ENCODE results near the gene PHACTR1.

The PHACTR1 gene

DNA sequence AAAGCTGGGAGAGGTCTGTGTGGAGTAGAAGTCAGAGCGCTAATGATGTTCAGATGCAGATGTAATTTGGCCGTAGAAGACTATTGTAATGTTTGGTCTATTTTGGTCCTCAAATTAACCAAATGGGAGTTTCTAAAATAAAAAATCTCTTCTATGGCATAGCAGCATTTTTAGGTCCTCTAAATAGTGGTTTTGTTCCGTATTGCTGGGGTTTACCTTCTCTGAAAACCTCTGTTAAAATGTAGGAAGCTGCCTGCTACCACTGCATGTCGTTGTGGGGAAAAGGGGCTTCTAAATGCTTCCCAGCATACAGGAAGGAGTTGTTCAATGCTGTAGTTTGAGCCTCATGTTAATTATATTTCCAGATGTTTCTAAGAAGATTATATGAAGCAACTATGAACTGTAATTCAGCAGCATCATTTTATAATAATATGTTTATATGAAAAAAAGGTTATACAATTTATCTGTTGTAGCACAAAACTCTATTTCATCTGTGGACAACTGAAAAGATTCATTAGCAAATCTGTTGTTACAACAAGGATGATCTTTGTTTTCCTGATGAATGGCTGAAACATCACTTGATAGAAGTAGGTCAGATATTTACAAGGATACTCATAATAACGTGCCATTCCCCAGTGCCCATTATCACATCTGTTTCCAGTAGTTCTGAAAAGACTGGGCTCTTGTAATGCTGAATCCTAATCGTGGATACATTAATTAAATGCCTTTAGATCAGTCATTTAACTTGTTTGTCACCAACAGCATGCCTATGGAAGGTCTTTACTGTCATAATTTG is 355.2 kb downstream of the PHACTR1 start:
- no peak for DNase-seq (ENCODE audit: low read depth in 3 of 3)

DNA sequence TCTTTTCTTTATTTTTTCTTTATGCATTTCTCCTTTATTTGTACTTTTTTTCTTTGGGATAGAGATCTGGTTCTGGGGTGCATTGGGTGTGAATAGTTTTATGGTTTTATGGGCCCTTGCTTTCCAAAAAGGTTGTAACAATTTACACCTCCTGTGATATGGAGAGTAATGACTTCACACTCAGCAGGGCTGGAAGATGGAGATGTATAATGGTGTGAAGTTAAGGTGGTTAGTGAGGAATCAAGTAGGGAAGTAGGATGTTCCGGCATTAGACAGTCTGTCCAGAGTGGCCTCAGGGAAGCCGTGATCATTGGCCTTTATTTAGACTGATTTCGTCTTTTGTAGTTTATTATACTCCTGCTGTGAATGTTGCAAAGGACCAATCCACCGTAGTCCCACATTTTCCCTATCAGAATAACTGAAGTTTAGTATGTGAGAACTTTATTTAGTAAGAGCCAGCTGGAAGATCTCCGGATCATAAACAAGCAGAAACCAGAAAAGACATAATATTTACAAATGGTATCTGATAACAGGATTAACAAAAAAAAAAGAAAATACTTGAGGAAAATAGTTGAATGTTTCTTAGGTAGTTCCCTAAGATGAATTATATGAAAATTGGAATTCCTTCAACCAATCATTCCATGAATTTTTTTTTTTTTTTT is 356.2 kb downstream of the PHACTR1 start:
- DNase-seq (ENCODE audit: low read depth in 3 of 3), result no peak

DNA sequence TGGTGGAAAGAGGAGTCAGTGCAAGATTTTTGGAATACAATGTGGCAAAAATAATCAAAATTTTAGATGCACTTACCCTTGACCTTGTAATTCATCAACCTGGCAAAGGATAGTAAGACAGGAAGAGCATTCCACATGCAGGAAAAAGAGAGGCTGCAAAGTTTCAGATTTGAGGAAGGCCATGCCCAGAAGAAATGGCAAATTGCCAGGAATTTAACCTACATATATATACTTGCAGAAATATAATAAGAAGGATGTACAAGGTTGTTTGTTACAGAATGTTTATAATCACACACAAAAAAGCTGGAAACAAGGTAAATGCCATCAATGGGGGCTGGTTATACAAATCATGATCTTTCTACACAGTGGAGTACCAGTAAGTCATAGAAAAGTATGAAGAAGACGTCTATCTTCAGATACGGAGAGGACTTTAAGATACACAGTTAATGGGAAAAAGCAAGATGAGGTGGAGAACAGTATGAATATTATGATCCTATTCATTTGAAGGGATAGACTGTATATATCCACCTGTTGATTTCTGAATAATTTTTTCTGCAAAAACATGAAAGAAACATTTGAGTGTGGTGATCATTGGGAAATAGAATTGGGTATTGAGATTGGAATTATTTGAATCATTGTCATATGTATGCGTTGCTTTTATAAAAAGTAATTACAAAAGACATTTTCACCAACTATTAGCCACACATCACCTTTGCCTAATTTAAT is 358.0 kb downstream of the PHACTR1 start:
- DNase-seq (ENCODE audit: low read depth in 3 of 3), result no peak

DNA sequence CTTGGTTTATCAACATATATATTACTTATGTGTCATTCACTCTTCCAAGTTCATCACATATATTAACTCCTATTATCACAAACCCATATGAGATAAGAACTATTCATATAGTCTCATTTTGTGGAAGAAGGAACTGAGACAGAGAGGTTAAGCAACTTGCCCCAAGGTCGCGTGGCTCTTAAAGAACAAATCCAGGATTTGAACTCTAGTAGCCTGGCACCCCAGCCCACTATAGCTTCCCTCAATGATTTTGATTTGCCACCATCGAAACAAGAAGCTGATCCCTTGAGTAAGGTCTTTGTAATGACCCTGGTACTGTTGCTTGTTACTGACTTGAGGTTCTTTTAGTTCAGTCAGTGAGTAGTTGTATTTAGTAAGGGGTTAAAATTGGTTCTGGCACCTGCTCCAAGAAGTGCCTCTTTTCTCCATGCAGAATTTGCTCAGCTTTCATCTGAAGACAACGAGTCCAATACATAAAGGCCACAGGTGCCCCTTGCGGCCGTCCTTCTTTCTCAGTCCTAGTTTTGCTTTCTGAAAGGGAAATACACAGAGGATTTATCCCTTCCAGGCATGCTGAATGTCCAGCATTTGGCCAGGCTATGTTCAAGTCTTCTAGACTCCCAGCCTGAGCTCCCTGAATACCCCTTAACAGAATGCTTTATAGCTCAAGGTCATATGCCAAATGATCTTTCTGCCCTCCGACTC is 358.7 kb downstream of the PHACTR1 start:
- no peak for DNase-seq (ENCODE audit: low read depth in 3 of 3)

DNA sequence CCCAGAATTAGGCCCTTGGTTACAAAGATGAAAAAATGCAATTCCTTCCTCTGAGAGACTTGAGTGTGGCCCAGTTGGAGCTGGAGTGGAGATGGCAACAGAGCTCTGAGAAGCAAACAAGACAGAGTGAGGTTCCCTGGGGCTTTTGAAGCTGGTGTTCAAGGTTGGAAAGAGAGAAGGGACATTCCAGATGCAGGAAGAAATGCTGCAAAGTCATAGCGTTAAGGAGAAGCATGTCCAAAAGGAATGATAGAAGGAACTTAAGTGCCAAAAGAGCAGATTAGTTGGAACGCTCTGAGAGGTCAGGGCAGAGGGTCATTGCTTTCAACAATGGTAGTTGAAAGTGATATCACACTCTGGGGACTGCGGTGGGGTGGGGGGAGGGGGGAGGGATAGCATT is 360.0 kb downstream of the PHACTR1 start:
- no peak for DNase-seq (ENCODE audit: low read depth in 3 of 3)

DNA sequence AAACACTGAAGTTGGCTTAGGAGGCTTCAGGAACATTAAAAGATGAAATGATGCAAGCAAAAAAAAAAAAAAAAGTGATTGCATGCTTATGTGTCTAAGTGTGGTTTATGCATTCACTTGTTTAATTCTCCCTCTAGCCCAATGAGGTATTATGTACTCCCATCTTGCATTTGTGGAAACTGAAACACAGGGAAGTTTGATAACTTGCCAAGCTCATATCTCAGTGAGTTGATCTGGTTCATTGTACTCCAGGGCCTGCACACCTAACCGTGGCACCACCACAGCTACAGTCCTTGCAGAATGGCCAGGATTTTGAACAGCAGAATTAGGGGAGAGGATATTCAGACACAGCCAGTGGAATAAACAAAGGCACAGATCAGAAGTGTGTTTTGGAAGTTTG is 360.6 kb downstream of the PHACTR1 start:
- DNase-seq (ENCODE audit: low read depth in 3 of 3), result no peak

DNA sequence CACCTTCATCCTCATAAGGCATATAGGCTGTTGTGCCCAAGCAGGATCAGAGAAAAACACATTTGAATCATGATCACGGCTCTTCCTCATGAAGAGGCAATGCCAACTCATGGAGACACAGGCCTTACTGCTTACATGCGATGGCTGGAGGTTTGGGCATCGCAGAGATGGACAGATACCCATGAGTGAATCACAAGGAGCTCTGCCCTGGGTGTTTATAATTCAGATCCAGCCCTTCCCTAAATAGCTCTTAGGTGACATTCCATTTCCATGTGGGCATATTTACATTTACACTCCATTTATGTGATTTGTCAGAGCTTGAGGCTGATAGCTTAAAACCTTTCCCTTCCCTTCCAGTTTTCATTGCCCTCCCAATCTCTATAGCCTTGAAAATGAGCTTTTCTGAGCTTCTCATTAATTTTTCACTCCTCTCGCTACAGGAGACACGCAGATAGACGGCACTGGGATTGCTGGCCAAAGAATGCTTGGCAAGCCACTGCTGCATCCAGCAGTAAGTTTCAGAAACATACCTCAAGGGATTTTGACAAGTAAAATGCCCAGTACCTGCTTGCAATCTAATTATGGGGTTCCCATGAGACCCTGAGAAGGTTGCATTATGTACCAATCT is 362.6 kb downstream of the PHACTR1 start:
- no peak for DNase-seq (ENCODE audit: low read depth in 3 of 3)

DNA sequence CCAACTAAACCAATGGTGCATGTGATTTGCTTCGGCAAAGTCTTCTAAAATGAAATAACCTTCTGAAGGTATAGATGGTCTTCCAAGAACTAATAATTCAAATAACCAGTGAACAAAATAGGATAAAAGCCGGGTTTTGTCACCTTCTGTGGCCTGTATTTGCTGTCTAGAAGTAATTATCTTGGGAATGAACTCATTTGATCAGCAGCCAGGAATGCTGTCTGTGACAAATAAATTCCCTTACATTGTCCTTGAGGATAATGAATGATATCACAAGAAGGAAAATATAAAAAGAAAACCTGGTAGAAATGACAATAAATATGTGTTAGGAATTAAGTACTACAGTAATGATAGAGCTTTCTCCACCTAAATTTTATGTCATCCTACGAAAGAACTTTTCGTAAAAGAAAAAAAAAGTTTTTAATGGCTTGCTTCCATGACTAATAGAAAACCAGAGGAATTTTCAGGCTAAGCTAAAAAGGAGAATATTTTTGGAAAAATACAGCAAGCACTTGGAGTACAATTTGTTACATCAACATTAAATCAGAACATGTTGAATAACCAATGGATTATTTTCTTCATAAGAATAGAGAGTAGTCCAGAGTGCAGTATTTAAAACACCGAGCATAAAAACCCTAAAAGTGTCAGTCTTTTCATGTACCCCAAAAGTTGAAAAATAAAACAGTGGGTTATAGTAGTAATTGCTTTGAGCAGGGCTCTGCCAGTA is 364.1 kb downstream of the PHACTR1 start:
- DNase-seq (ENCODE audit: low read depth in 3 of 3), result no peak

DNA sequence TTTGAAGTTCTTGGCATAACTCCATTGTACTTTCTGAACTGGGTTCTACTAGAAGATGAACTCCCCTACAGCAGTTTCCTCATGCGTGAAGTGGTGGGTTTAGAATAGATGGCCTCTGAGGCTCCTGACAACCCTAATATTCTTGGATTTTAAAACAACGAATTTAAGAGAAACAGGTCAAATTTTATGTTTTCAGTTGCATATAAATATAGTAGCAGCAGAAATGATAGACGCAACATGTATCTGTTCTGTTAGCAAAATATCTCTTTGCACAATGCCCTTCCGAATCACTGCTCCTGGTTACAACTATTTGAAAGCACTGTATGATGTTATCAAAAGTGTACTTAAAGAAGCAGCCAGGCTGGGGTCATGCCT is 364.6 kb downstream of the PHACTR1 start:
- no peak for DNase-seq (ENCODE audit: low read depth in 3 of 3)

DNA sequence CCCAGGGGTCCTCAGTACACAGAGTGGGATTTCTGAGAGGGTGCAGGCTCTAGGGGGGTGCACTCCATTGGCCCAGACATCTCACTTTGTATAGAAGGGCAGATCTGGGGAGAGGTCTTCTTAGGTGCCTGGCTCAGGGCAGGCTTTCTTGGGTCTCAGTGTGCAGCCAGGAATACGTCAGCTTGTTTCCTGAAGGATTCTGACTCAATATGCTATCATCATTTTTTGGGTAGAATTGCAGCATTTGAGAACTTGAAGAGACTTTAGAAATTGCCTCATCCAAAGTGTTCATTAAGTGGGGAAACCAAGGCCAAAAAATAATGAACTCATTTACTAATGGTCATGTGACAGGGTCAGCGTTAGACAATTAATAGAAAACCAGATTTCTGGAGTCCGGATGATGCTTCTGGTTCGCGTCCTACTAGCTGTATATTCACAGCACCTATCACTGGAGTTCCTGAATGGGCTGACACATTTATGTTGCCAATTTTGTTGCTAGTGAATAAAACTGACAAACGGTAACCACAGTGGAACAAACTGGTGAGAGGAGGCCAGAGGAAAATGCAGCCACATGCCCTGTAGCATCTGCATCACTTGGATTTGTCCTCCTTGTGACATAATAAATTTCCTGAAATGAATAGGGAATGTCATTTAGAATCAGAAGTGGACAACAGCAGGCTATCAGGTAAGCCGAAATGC is 372.9 kb downstream of the PHACTR1 start:
- no peak for DNase-seq (ENCODE audit: low read depth in 3 of 3)

DNA sequence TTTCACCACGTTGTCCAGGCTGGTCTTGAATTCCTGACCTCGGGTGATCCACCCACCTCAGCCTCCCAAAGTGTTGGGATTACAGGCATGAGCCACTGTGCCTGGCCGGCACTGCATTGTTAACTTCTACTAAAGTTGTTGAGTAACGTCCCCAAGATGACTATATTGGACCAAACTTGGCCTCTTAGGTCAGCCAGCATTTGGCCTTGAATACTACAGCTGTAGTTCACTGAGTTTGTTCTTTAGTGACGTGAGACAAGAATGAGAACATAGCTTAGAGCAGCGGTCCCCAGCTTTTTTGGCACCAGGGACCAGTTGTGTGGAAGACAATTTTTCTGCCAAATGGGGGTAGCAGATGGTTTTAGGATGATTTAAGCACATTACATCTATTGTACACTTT is 374.6 kb downstream of the PHACTR1 start:
- no peak for DNase-seq (ENCODE audit: low read depth in 3 of 3)

DNA sequence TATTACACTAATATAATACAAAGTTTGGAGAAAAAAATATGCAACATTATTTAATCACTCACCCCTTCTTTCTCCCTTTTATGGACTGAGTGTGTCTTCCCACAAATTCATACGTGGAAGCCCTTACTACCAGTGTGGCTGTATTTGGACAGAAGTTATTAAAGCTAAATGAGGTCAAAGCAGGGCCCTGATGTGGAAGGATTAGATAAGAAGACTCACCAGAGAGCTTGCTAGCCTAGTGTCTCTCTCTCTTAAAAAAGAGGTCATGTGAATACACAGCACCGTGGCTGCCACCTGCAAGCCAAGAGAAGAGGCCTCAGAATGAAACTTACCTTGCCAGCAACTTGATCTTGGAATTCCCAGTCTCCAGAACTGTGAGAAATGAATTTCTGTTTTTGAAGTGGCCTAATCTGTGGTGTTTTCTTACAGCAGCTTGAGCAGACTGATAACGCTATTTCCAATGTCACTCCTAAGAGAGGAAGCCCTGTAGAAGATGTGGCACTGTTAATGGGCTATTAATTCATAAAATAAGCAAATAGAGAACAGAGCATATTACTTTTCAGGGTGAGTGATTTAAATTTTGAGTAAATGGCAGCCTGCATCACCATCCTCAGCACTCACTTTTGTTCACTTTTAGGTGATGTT is 378.3 kb downstream of the PHACTR1 start:
- no peak for DNase-seq (ENCODE audit: low read depth in 3 of 3)

DNA sequence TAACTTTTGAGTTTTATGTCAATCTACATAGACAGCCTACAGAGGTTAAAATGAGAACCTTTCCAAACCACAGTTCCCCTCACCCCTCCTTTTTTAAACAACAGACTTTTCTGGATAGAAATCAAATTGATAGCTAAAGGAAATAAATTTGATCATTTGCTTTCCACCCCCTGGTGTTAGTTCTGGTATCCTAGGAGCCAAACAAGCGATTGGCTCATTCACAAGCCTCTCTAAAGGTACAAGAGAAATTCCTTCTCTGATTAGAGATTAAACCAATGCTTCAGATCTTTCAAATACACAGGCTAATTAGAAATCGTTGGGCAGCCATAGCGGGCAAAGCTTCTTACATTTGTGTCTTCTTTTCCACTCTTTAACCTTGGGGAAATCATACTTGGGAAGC is 379.5 kb downstream of the PHACTR1 start:
- DNase-seq (ENCODE audit: low read depth in 3 of 3), result no peak

DNA sequence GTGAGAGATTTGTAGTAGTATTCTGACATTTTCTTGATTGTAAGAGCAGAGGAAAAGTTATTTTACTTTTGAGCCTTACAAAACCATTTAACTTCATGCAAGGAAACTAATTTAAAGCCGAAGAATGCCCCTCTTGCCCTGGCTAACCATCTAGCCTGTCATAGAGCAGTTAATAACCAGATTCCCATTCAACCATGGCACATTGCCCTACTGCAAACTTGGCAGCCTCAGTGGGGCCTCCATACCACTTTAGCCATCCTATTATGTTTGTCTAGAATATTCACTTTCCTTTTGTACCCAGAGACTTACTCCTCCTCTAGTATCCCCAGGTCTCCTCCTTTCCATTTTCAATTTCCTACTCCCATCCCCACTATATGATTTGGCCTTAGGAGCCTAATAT is 380.9 kb downstream of the PHACTR1 start:
- no peak for DNase-seq (ENCODE audit: low read depth in 3 of 3)

DNA sequence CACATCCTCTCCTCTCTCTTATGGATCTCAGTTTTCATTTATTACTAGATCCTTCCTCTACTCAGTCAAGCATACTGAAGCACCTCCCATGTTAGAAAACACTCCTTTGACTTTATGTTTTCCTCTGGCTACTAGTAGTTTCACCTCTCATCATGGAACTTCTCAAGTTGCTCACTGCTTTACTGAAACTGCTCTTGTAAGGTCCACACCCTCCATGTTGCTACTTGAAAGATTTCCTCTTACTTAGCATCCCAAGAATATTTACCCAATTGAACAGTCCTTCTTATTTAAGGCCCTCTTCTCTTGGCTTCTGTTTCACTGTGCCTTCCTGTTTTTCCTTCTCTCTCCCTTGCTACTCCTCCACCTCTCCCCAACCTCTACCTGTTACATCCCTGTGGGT is 381.4 kb downstream of the PHACTR1 start:
- no peak for DNase-seq (ENCODE audit: low read depth in 3 of 3)

DNA sequence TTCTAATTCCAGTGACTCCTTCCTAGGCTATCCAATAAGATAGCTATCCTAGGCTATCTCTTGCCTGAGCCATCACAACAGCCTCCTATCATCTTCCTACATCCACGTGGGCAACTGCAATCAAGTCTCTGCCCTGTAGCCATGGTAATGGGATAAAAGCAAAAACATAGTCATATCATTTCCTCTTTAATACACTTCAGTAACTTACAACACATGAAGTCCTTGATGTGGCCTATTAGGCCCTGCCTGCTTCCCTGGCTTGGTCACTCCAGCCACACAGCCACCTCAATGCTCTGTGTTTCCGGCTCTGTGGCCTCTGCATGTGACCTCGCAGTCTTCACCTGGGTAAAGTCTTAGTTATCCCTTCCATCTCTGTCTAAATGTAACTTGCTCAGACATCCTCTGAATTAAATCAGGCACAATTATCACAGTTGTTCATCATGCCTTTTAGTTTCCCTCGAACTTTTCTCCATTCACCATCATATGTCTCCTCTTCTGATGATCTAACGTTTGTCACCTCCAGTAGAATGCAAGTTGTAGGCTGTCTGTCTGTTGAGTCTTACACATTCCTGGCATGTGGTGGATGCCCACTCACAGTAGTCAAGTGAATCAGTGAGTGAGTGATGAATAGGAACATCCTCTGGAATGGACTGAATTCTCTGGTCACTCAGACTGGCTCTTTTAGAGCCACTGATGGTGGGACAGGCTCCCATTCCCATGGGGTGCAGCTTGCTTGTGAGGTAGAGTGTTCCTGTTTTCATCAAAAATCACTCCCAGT is 382.4 kb downstream of the PHACTR1 start:
- DNase-seq (ENCODE audit: low read depth in 3 of 3), result no peak

DNA sequence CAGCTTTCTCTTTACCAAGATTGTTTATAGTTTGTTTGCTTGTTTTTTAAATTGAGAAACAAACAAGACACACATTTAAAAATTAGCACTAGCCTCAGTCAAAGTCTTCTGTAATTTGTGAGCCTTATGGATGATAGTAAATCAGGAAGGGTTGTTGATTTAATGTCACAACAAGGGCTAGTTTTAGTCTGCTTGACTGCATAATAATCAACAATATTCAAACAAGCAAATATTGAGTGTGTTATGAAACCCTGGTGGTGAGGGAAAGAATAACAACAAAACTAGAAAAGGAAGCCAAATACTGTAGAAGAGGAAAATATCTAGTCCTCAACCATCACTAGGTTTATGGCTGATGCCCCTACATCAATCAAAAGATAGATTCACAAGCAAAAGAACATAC is 383.2 kb downstream of the PHACTR1 start:
- no peak for DNase-seq (ENCODE audit: low read depth in 3 of 3)

DNA sequence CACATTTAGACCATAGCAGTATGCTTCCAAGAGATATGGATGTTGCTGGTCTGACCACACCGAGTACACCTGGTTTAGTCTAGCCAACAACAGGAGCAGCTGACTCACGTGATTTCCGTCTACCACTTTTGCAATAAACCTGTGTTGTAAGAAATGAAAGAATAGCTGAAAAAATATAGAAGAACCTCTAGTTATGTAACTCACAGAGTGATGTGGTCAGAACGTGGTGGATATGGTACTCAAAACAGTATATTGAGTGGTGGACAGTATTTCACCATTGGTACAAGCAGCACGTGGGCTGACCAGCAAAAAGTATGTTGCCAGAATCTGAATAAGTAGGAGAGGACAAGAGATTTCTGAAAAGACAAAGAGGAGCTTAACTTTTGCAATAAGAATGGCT is 384.8 kb downstream of the PHACTR1 start:
- DNase-seq (ENCODE audit: low read depth in 3 of 3), result no peak

DNA sequence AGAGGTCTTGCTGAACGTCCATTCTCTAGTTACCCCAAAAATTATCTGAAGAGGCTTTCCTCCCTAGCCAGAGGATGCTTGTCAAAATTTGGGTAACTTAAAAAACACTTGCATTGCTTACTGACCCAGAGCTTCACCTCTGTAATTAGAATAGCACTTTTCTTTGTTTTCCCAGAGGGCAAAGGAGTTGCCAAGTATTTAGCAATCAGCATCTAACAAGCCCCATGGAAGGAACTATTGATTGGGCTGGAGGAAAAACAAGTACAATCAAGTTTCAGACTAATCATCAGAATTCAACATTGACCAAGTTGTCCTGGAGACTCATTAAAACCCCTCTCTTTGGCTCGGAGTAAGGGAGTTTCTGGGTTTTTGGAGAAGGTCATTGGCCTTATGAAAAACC is 385.4 kb downstream of the PHACTR1 start:
- no peak for DNase-seq (ENCODE audit: low read depth in 3 of 3)

Measured in stimulated activated CD4-positive, alpha-beta T cell treated with anti-CD3 and anti-CD28 coated beads, TNF-alpha, amount 100 ng/mL, for 4 hours (primary cell).